Hippocampal formation (tissue), 2 donors: ENCODE data around the gene MYL12B.
"Not testable (repeated sequence)": the region's sequence is repeated elsewhere in the genome, so short reads cannot be mapped to it uniquely, and the experiment has no call there.

Source experiments
- DNase-seq, 2 donors: peaks; one replicate each; lab custom pipeline; 2025; lab: John Stamatoyannopoulos, UW

MYL12B gene

DNA sequence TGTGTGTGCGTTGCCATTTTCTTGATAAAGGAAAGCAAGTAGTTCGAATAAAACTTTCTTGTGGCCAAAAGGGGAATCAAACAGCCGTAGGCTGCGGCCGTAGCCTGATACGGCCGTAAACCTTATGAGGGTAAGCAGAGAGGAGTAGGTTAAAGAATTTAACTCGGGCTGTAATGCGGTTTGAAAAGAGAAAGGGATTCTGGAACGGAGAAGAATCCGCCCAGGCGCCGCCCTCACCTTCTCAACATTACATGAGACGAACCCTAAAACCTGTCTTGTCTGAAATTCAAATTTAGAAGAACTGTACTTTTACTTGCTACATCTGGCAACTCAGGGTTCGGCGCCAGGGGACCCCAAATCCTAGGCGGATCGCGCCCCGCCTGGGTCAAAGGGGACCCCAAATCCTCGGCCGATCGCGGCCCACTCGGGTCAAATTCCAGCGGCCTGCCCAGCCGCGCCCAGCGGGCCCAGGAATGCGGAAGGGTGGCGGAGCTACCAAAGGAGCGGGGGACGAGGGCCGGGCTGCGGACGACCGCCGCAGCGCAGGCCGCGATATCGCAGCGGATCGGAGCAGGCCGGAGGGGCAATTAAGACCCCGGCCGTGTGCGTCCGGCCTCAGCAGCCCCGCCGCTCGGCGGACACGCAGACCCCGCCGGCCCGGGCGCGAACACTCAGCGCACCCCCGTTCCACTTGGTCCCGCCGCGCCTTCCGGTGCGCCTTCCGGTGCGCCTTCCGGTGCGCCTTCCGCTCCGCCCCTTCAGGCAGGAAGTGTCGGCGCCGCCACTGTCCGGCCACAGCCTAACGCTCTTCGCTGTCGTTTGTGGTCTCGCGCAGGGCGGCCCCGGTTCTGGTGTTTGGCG lies at the start of gene MYL12B:
Gene MYL12B, plus strand, starts transcription at position 761 of the 861 bp plus-strand sequence. CDS start 10,766 bp downstream, outside the sequence.
- DNase-seq = peak; percentile 76 to 83

- DNase-seq = no peak
These were observed 49.3 kb upstream of the MYL12B start for GRCh38 chr18:3212657-3213056.

GRCh38 chr18:3213300-3214059 lies 48.5 kb upstream of the MYL12B start:
- DNase-seq = no peak

DNA sequence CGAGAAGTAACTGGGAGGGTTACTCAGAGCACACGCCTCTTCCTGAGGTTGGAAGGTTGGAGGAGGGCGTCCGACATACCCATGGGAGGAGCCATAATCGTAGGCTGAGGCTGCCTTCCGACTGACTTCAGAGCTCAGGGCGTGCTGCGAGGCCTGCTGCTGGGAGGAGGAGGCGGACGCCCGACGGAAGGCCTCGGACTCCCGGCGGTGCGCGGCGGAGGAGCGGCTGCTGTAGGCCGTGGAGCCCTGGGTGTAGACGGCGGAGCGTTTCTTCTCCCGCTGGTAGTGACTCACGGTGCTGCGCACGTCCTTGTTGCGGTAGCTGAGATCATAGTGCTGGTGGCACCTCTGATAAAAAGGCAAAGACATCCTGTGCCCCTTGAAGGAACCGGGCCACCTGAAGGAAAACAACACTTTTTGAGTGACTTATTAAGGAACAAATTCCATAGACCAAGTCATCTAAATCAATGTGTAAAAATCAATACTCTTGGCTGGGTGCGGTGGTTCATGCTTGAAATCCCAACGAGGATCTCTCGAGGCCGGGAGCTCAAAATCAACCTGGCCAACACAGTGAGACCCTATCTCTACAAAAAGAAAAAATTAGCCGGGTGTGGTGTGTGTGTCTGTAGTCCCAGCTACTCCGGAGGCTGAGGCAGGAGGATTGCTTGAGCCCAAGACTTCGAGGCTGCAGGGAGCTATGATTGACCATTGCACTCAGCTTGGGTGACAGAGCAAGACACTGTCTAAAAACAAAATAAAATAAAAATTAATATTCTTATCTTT lies 46.9 kb upstream of the MYL12B start:
- DNase-seq = no peak

- no peak for DNase-seq
These were observed 44.9 kb upstream of the MYL12B start for GRCh38 chr18:3216987-3217386.

GRCh38 chr18:3217948-3218647 lies 43.8 kb upstream of the MYL12B start:
- DNase-seq = no peak

- DNase-seq = no peak
These were observed 43.1 kb upstream of the MYL12B start for GRCh38 chr18:3218819-3219218.

- no peak for DNase-seq
These were observed 42.7 kb upstream of the MYL12B start for GRCh38 chr18:3219241-3219630.

DNA sequence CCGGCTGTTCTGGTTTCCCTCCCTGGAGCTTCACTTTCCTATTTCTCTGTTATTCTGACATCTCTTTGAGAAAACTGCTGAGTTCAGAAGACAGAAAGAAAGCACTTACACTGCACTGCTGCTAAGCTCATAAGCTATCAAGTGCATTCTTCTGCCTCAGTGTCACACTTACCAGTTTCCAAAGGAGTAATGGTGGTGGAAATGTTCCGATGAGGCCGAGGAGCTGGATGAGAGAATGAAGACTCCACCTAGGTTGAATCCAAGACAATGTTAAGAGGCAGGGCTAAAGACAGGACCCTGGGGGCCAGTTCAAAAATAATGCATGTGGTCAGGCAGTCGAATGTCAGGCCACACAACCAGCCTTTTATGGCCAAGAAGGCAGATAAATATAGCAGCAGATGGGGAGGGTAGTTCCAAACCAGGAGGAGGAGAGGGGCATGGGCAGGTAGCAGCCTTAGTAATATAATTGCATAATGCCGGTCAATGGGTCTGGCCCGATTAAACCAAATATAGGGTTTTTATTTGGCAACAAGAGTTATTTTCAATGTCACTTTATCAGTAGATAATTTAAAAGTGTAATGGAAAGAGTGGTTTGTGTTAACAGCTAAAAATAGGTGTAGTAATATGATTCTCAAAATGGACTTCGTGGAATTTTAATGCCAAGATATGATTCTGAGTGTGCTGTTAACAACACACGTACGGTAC lies 42.1 kb upstream of the MYL12B start, which contains the start of gene MYOM1:
Gene MYOM1, minus strand, starts transcription at position 338 of the 705 bp plus-strand sequence. CDS start 4,745 bp downstream, outside the sequence.
- DNase-seq = no peak

DNA sequence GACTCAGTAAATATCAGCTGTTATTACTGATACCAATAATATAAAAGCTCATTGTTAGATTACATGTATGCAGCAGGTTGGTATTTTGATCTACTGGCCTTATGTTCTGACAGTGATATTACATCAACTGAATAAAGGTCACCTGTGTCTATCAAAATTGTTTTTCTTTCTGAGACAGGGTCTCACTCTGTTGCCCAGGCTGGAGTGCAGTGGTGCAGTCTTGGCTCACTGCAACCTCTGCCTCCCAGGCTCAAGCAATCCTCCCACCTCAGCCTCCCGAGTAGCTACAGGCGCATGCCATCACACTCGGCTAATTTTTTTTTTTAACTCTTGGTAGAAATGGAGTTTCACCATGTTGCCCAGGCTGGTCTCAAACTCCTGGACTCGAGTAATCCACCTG lies 41.1 kb upstream of the MYL12B start:
- DNase-seq = not testable (repeated sequence)

GRCh38 chr18:3221496-3221895 lies 40.4 kb upstream of the MYL12B start:
- DNase-seq = no peak

- no peak for DNase-seq
These were observed 38.6 kb upstream of the MYL12B start for GRCh38 chr18:3223356-3223755.

GRCh38 chr18:3224223-3224622 lies 37.7 kb upstream of the MYL12B start:
- DNase-seq = no peak

GRCh38 chr18:3225588-3225987 lies 36.3 kb upstream of the MYL12B start:
- no peak for DNase-seq

- no peak for DNase-seq
These were observed 35.9 kb upstream of the MYL12B start for GRCh38 chr18:3226048-3226447.

DNA sequence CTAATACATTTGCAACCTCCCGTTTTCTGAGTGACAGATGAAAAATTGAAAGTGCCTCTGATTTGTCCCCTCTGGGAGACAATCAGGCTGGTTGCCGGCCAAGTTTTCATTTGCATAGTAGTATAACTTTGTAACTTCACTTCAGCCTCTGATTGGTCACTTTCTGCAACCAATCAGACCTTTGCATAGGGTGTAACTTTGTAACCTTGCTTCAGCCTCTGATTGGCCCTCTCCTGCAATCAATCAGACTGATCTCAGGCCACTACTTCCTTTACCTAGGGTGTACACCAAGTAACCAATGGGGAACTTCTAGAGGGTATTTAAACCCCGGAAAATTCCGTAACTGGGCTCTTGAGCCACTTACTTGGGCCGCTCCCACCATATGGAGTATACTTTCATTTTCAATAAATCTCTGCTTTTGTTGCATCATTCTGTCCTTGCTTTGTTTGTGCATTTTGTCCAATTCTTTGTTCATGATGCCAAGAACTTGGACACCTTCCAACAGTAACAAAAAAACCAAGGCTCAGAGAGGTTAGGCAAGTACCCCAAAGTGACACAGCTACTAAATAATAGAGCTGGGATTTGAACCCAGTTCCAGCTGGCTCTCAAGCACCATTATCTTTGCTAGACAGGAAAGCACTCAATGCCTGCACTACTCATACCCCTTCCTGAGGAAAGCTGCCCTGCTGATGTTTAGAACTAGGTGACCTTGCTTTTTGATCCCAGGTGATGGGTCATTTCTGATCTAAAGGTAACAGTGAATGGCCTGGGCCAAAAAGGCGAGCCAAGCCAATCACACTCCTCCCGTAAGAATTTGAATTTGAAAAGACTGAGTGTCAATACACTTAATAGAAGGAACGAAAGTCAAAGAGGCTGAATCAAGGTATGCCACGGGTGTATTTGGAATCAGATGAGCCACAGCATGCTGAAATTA lies 31.3 kb upstream of the MYL12B start:
- DNase-seq = no peak

DNA sequence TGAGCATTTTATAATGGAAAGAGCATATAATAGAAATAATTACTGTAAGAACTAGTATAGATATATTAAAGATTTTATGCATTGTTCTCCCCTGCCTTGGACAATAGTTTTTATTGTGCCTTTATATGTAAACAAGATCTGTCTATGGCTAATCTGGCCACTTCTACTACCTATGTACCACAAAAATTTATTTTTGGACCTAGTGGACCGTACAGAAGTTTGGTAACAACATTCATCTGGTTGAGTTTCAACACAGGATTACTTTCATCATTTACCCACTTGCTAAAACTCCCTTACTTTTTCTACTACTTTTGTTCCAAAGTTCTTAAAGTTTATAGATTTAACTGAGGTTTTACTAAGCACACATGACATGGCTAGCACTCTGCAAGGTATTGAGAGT lies 28.9 kb upstream of the MYL12B start:
- no peak for DNase-seq

DNA sequence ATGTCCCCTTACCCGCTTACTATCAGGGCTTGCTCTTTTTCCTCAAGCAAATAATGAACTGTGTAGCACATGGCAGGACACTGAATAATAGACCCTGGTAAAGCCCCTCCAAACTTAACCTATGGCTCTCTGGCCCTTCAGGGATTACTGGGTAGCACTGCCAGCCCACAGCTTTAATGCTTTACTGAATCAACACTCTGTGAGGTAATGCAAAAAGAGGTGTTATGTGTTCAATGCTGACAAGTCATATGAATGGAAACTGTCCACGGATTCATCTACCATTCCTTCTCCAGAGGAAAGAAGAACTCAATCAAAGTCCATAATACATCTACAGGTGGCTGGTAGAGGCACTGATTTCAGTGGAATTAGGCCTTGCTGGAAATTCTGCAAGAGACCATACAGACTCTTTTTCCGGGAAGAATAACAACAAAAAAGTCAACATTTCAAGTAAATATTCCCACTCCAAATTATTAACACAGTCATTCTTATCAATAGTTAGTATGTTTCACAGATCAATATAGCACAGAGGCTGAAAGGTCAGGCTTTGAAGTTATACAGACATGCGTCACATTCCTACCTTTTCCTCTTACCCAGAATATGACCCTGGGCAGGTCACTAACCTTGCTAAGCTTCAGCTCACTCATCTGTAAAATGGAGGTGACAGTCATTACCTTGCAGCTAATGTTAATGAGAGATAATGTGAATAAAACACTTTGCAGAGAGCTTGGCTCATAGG lies 28.3 kb upstream of the MYL12B start:
- DNase-seq = no peak

DNA sequence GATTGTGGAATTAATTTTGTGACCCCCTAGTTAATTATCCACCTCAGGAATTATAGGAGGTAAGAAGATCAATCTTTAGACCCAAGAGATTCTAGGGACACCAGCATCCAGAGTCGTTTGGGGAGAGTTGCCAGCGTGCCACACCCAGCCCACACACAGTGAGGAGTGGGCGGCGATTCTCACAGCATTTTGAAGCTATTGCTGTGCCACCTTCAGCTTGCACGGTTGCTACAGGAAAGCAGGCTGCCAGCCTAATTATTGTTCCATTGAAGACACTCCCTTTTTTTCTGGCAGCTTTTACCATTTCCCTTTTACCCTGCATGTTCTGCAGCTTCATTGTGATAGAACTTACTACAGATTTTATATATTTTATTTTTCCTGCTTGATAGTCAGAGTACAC lies 27.5 kb upstream of the MYL12B start:
- no peak for DNase-seq
